Activated CD4-positive, alpha-beta memory T cell treated with anti-CD3 and anti-CD28 coated beads for 36 hours (primary cell): ENCODE results near the gene TSPAN15. TPM values are rescaled to one million over a fixed set of nuclear protein-coding genes. Genes with fewer than 3 reads are reported as not detected.
"Not testable (repeated sequence)": the region's sequence is repeated elsewhere in the genome, so short reads cannot be mapped to it uniquely, and the experiment has no call there.

Experiments used
- CTCF ChIA-PET: fragments of 350-600 bp; sonication (Branson Sonifier 250); formaldehyde crosslinking; loops from one replicate; lab custom pipeline; 2021; ENCODE audit warnings: antibody characterized with exemption, inconsistent platforms; lab: Charles Lee
- POLR2A ChIA-PET: fragments of 350-600 bp; sonication (Branson Sonifier 250); formaldehyde crosslinking; loops from one replicate; lab custom pipeline; 2021; ENCODE audit warnings: antibody characterized with exemption; lab: Charles Lee
- DNase-seq: peaks from one replicate; pipeline ENCODE4 v3.0.0-alpha.2; 2020
- H3K27ac Mint-ChIP-seq: one replicate; pipeline ENCODE4 v1.8.0; 2021; ENCODE audit warnings: mixed read lengths
- H3K27me3 Mint-ChIP-seq: one replicate; pipeline ENCODE4 v1.8.0; 2021; ENCODE audit warnings: mixed read lengths
- H3K36me3 Mint-ChIP-seq: one replicate; pipeline ENCODE4 v1.8.0; 2021; ENCODE audit warnings: mixed read lengths
- H3K4me1 Mint-ChIP-seq: one replicate; pipeline ENCODE4 v1.8.0; 2021; ENCODE audit warnings: low read depth, mixed read lengths
- H3K4me3 Mint-ChIP-seq: one replicate; pipeline ENCODE4 v1.8.0; 2021; ENCODE audit warnings: mild to moderate bottlenecking, mixed read lengths
- H3K9me3 Mint-ChIP-seq: one replicate; pipeline ENCODE4 v1.8.0; 2021; ENCODE audit warnings: mixed read lengths
- intact Hi-C: fragments of 100-400 bp; cut with micrococcal nuclease; formaldehyde crosslinking; loops from one replicate; pipeline ENCODE4 v1.15.1; 2023
- total RNA-seq, 2 experiments: library from RNA; stranded (reverse); gene quantifications; one replicate each; pipeline ENCODE4 v1.2.3, GENCODE V29; 2021

Gene TSPAN15
- total RNA-seq, 2 experiments from 2014 or later = 2.5 to 3.1 TPM

DNA sequence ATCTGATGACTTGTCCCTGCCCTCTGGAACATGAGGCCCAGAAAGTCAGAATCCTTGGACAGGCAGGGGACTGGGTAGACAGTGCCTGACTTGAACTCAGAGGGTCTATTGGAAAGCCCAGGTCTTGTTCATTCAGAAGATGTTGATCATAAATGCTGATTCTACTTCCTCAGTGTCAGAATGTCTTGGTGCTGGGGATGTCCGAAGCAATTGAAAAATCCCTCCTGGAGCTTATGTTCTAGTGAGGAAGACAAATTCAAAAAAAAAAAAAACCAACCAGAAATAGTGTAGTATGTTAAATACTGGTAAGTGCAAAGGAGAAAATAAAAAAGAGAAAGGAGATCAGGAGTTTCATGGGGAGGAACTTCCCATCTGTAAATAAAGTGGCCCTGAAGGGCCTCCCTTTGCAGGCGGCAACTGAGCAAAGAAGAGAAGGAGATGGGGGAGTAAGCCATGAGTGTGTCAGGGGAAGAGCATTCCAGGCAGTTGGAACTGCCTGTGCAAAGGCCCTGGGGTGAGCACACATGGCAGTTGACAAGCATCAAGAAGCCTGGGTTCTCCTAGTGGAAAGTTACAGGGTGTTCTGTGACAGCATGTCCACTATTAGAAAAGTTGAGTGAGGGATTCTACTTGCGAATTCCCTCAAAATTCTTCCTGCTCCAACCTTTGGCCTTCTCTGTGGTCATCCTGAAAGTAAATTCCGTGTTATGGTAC is 30.7 kb downstream of the TSPAN15 start:
- ChIA-PET POLR2A (no interaction called here), CTCF (no interaction called here)
- Mint-ChIP-seq H3K4me1 (no peaks in the 10 kb centered on the region), H3K9me3 (no peaks in the 10 kb centered on the region), H3K27me3 (no peaks in the 10 kb centered on the region), H3K27ac (no peak overlapping the region), H3K36me3 (no peaks in the 10 kb centered on the region), H3K4me3 (no peak overlapping the region)
- no peak for DNase-seq
- intact Hi-C loops = no loop called here

- H3K27ac Mint-ChIP-seq = no peak overlapping the region
- H3K36me3 Mint-ChIP-seq = peaks cover 4% of the 10 kb centered on the region
- H3K4me1 Mint-ChIP-seq = no peaks in the 10 kb centered on the region
These were observed 32.7 kb downstream of the TSPAN15 start for GRCh38 chr10:69483963-69484362.

GRCh38 chr10:69484736-69485135 is 33.5 kb downstream of the TSPAN15 start:
- H3K27ac Mint-ChIP-seq = no peak overlapping the region
- peaks cover 4% of the 10 kb centered on the region for H3K36me3 Mint-ChIP-seq
- intact Hi-C loops = no loop called here
- no peak for DNase-seq
- ChIA-PET CTCF (interaction anchor here (0.8 to 1.6 kb wide), 3 partner anchors 31 to 35 kb away, joined by 3 to 5 read pairs (median 3); partner anchors contain the start of gene TSPAN15), POLR2A (no interaction called here)
- no peak overlapping the region for H3K4me3 Mint-ChIP-seq
- peaks cover 18% of the 10 kb centered on the region for H3K9me3 Mint-ChIP-seq
- no peaks in the 10 kb centered on the region for H3K4me1 Mint-ChIP-seq
- H3K27me3 Mint-ChIP-seq = no peaks in the 10 kb centered on the region

More at GRCh38 chr10:69483963-69484362, 32.7 kb downstream of the TSPAN15 start:
- Mint-ChIP-seq H3K9me3 (peaks cover 12% of the 10 kb centered on the region), H3K27me3 (no peaks in the 10 kb centered on the region), H3K4me3 (no peak overlapping the region)
- intact Hi-C loops = no loop called here
- no peak for DNase-seq
- POLR2A ChIA-PET = interaction anchor here (0.7 kb wide), 1 partner anchor 20 kb away, joined by 3 read pairs; no protein-coding TSS in a partner anchor
- CTCF ChIA-PET = interaction anchor here (1.5 kb wide), 1 partner anchor 34 kb away, joined by 5 read pairs; no protein-coding TSS in a partner anchor

- Mint-ChIP-seq H3K4me3 (no peak overlapping the region), H3K36me3 (peaks cover 4% of the 10 kb centered on the region), H3K27me3 (no peaks in the 10 kb centered on the region), H3K27ac (no peak overlapping the region), H3K9me3 (peaks cover 18% of the 10 kb centered on the region), H3K4me1 (no peaks in the 10 kb centered on the region)
- DNase-seq = no peak
- intact Hi-C loops = no loop called here
- CTCF ChIA-PET = interaction anchor here (1.1 kb wide), 1 partner anchor 29 kb away, joined by 3 read pairs; no protein-coding TSS in a partner anchor
- POLR2A ChIA-PET = no interaction called here
These were observed 35.9 kb downstream of the TSPAN15 start for GRCh38 chr10:69486922-69487730.

GRCh38 chr10:69488149-69488844 is 37.0 kb downstream of the TSPAN15 start:
- CTCF ChIA-PET, intact Hi-C loops, H3K4me3 Mint-ChIP-seq, POLR2A ChIA-PET, H3K27ac Mint-ChIP-seq, H3K27me3 Mint-ChIP-seq, H3K36me3 Mint-ChIP-seq, DNase-seq, H3K4me1 Mint-ChIP-seq: not testable (repeated sequence)
- H3K9me3 Mint-ChIP-seq = peaks cover 18% of the 10 kb centered on the region

DNA sequence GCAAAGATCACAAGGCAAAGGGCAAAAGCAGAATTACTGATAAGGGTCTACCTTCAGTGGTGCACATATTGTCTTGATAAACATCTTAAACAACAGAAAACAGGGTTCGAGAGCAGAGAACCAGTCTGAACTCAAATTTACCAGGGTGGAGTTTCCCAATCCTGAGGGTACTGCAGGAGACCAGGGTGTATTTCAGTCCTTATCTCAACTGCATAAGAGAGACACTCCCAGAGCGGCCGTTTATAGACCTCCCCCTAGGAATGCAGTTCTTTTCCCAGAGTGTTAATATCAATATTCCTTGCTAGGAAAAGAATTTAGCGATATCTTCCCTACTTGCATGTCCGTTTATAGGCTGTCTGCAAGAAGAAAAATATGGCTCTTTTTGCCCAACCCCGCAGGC is 37.6 kb downstream of the TSPAN15 start:
- H3K9me3 Mint-ChIP-seq = peaks cover 18% of the 10 kb centered on the region
- H3K4me3 Mint-ChIP-seq, H3K4me1 Mint-ChIP-seq, intact Hi-C loops, POLR2A ChIA-PET, H3K36me3 Mint-ChIP-seq, DNase-seq, CTCF ChIA-PET, H3K27ac Mint-ChIP-seq, H3K27me3 Mint-ChIP-seq: not testable (repeated sequence)

DNA sequence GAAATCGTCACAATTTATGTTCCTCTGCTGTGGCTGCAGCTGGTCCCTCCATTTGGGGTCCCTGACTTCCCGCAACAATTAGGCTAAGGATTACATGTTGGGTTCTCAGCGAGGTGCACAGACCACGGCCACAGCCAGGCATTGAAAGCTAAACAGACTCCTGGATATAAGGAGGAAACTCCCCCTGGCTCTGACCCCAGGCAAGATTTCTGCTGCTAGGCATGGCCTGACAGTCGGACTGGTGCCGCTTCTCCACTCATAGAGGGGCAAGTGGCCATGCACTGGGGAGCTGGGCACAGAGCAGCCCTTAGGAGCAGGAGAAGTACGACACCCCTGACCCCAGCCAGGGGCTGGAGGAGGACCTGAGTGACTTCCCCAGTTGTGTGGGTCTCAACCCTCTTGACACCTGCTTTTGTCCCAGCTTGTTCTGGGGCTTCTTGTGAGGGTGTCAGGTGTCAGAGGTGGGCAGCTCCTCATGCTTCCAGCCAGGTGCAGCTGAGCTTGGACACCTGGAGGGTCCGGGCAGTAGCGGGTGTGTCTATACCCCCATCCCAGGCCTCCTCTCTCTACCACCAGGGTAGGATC is 38.3 kb downstream of the TSPAN15 start:
- Mint-ChIP-seq H3K36me3 (peaks cover 4% of the 10 kb centered on the region), H3K27me3 (no peaks in the 10 kb centered on the region), H3K4me1 (no peaks in the 10 kb centered on the region), H3K27ac (no peak overlapping the region), H3K9me3 (peaks cover 18% of the 10 kb centered on the region), H3K4me3 (no peak overlapping the region)
- intact Hi-C loops = no loop called here
- POLR2A ChIA-PET = no interaction called here
- DNase-seq = no peak
- CTCF ChIA-PET = interaction anchor here (0.8 kb wide), 1 partner anchor 25 kb away, joined by 3 read pairs; no protein-coding TSS in a partner anchor

- ChIA-PET POLR2A (no interaction called here), CTCF (no interaction called here)
- peaks cover 4% of the 10 kb centered on the region for H3K36me3 Mint-ChIP-seq
- peaks cover 18% of the 10 kb centered on the region for H3K9me3 Mint-ChIP-seq
- no peak overlapping the region for H3K27ac Mint-ChIP-seq
- H3K27me3 Mint-ChIP-seq = no peaks in the 10 kb centered on the region
- no peak overlapping the region for H3K4me3 Mint-ChIP-seq
- H3K4me1 Mint-ChIP-seq = no peaks in the 10 kb centered on the region
- no peak for DNase-seq
- intact Hi-C loops = no loop called here
These were observed 39.6 kb downstream of the TSPAN15 start for GRCh38 chr10:69490876-69491275.

- peaks cover 4% of the 10 kb centered on the region for H3K36me3 Mint-ChIP-seq
- intact Hi-C loops = no loop called here
- H3K27ac Mint-ChIP-seq = no peak overlapping the region
- no peaks in the 10 kb centered on the region for H3K4me1 Mint-ChIP-seq
- peaks cover 18% of the 10 kb centered on the region for H3K9me3 Mint-ChIP-seq
- H3K4me3 Mint-ChIP-seq = no peak overlapping the region
- no peak for DNase-seq
- H3K27me3 Mint-ChIP-seq = no peaks in the 10 kb centered on the region
- POLR2A ChIA-PET = no interaction called here
- CTCF ChIA-PET = interaction anchor here (0.8 to 1.2 kb wide), 3 partner anchors 16 to 68 kb away, joined by 3 read pairs; no protein-coding TSS in a partner anchor
These were observed 40.3 kb downstream of the TSPAN15 start for GRCh38 chr10:69491611-69492010.

DNA sequence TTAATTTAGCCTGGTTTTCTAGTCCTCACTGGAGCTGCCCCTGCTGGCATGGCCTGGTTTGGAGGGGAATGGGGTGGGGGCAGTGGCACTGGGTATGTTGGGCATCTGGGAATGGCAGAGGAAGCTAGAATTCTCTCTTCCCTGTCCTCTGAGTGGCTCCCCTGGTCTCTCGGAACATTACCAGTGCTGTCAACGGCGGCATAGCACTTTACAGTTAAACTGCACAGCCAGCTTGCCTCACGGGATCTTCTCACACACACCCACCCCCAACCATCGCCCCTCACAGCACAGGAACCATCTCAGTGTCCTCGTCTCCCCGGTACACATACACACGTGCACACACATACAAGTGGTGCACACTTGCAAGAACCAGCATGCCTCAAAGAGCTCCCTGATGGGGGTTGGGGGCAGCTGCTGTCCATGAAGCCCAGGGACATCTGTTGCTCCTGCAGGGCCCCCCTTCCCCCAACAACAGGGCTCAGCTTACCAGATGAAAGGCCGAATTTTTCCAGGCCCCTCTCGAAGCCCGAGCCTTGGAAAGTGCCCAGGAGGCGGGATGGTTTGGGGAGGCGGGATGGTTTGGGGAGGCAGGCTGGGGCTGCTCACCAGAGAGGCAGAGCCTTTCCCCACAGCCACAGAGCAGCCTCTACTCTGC is 41.0 kb downstream of the TSPAN15 start:
- intact Hi-C loops = no loop called here
- Mint-ChIP-seq H3K4me3 (no peak overlapping the region), H3K4me1 (no peaks in the 10 kb centered on the region), H3K27me3 (no peaks in the 10 kb centered on the region), H3K9me3 (peaks cover 18% of the 10 kb centered on the region), H3K36me3 (peaks cover 4% of the 10 kb centered on the region), H3K27ac (no peak overlapping the region)
- POLR2A ChIA-PET = no interaction called here
- DNase-seq = no peak
- CTCF ChIA-PET = interaction anchor here (0.8 to 1.2 kb wide), 3 partner anchors 15 to 68 kb away, joined by 3 read pairs; no protein-coding TSS in a partner anchor

DNA sequence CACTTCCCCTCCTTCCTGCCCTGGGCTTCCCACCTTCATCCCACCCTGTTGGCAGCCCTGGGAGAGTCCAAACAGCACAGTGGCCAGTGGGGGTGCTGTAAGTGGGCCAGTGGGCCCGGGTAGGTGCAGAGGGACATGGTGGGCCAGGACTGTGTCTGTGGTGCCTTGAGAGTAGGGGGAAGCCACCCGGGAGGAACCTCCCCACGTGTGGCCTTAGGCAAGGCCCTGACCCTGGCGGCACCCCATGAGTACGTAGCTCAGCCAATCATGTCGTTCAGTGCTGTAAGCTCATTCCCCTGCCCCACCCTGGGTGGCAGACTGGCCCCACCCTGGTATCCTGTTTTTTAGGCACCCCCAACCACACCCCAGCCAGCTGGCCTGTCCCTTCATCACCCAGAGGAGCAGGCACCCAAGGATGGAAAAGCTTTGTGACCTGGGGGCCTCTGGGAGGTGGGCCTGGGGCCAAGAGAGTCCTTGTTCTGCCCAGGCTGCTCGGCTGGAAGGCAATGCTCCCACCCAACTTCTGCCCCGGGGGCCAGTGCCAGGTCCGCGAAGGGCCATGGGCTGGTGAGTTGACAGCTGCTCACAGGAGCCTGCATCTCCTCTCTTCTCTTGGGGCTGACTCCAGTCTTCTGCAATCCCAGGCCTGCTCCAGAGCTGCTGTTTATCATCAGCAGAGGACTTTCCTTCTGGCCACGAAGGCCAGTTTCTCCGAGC is 41.6 kb downstream of the TSPAN15 start:
- no peak for DNase-seq
- ChIA-PET CTCF (interaction anchor here (0.6 kb wide), 1 partner anchor 151 kb away, joined by 3 read pairs; no protein-coding TSS in a partner anchor), POLR2A (no interaction called here)
- Mint-ChIP-seq H3K4me3 (no peak overlapping the region), H3K27ac (no peak overlapping the region), H3K27me3 (no peaks in the 10 kb centered on the region), H3K36me3 (peaks cover 4% of the 10 kb centered on the region), H3K4me1 (peaks cover 2% of the 10 kb centered on the region), H3K9me3 (peaks cover 15% of the 10 kb centered on the region)
- intact Hi-C loops = no loop called here
